Fibroblast of skin of left biceps (primary cell): ENCODE data around the gene AKT1S1.
"Not testable (repeated sequence)": the region's sequence is repeated elsewhere in the genome, so short reads cannot be mapped to it uniquely, and the experiment has no call there.

Source experiments
- DNase-seq, 2 experiments: peaks; one replicate each; pipeline ENCODE4 v3.0.0-alpha.2; 2013; ENCODE audit warnings: low read depth in 2 of 2

AKT1S1 gene

DNA sequence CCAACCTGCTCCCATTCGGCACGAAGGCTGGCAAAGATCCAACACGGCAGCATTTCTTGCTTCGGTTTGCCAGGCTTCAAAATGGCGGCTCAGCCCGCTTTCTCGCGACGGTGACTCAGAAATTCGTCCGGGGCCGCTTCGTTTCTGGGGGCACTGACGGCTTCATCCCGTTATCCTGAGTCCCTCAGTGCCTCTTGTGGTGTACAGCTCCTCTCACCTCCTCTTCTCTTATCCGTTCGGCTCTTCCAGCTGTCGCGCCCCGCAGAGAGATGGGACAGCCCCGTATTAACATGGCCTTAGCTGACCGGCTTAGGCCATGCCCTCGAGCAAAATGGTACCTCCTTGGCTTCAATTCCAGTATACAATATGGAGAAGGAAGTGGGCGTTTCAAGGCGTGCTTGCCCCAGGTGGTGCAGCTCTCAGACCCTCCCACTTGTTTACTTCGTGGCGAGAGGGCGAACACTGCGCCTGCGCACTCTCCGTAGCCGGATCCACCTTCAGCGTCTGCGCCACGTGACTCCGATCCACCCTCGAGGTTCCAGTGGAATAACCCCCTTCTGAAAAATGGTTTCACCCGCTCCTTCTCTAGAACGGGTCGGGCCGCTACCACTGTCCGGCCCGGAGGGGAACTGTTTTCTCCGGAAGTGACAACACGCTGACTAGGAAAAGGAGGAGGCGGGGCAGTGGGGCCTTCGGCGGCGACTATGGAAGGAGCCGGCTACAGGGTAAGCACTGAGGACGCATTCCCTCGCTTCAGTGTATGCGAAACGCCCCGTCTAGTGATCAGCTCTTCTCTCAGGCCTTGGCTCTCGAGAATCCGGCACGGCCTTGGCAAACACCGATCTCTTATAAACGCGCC, at the start of gene AKT1S1, which contains the start of gene TBC1D17:
TSS of gene AKT1S1 (minus strand) at position 336 of the 859 bp plus-strand sequence. CDS start 4,060 bp downstream, outside the sequence.
TSS of gene TBC1D17 (plus strand) at position 683 of the 859 bp plus-strand sequence. CDS start at position 705, 22 bp downstream.
- DNase-seq = peak; percentile 100

DNA sequence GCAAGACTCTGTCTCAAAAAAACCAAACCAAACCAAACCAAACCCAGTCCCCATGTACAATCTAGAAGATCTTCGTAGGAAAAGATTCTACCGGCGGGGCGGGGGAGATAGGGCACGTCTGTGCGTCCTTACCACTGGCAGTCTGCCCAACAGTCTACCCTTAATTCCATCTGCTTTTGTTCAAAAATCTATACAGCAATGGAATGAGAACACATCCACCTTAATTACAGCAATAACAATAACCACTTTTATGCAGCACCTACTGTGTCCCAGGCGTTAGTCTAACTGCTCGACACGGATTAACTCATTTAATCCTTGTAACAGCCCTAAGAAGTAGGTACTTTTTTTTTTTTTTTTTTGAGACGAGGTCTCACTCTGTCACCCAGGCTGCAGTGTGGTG, 49.4 kb upstream of the AKT1S1 start:
- DNase-seq = no peak

DNA sequence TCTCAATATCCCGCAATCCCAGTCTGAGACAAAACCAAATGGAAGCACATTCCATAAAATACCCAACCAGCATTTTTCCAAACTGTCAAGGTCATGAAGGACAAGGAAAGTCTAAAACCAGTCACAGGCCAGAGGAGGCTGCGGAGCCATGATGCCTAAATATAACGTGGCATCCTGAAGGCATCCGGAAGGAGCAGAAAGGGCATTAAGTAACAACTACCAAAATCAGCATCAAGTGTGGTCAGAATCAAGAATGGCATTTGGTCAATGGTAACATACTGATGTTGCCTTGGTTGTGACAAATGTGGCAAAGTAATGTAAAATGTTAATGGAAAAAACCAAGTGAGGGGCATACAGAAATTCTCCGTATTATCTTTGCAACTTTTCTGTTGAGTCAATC, 48.3 kb upstream of the AKT1S1 start:
- no peak for DNase-seq

DNA sequence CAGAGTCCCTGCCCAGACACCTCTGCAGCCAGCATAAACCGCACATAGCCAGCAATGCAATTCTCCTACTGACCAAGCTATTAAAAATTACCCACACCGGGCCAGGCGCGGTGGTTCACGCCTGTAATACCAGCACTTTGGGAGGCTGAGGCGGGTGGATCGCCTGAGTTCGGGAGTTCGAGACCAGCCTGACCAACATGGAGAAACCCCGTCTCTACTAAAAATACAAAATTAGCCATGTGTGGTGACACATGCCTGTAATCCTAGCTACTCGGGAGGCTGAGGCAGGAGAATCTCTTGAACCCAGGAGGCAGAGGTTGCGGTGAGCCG, 47.7 kb upstream of the AKT1S1 start:
- DNase-seq = not testable (repeated sequence)

DNA sequence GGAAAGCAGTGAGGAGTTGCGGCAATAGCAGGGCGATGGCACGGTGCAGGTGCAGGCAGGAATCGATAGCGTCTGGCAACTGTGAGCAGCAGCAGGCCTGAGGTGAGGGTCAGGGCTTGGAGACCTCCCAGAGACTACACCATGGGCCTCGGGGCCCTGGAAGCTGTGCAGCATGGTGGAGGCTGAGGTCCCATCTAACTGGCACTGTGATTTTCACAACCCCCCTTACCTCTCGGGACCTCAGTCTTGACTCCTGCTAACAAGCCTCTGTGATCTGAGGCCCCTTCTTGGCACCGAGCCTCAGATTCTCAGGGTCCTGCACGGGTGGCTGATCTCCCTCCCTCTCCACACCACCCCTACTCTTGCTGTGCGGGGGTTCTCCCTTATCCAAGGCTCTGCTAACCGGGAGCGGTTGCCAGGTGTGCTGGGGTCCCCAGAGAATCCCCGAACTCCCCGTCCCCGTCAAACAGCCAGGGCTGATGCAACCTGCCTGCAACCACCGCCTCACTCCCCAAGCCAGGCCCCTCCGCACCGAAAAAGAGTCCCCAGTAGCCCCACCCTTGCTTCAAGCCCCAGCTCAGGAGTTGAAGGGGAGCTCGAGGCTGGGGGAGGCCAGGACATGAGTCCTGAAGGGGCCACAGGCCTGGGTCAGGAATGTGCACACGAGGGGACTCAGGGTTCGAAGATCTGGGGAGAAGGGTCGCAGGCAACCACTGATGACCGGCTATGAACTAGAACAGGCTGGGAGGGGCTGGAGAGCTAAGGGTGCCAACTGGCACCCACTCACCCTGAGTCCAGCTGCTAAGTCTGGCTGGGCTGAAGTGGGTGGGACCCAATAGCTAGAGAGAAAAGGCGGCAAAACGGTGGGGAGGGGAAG, 47.1 kb upstream of the AKT1S1 start:
- peak in 1 of 2 experiments; percentile 18 for DNase-seq

DNA sequence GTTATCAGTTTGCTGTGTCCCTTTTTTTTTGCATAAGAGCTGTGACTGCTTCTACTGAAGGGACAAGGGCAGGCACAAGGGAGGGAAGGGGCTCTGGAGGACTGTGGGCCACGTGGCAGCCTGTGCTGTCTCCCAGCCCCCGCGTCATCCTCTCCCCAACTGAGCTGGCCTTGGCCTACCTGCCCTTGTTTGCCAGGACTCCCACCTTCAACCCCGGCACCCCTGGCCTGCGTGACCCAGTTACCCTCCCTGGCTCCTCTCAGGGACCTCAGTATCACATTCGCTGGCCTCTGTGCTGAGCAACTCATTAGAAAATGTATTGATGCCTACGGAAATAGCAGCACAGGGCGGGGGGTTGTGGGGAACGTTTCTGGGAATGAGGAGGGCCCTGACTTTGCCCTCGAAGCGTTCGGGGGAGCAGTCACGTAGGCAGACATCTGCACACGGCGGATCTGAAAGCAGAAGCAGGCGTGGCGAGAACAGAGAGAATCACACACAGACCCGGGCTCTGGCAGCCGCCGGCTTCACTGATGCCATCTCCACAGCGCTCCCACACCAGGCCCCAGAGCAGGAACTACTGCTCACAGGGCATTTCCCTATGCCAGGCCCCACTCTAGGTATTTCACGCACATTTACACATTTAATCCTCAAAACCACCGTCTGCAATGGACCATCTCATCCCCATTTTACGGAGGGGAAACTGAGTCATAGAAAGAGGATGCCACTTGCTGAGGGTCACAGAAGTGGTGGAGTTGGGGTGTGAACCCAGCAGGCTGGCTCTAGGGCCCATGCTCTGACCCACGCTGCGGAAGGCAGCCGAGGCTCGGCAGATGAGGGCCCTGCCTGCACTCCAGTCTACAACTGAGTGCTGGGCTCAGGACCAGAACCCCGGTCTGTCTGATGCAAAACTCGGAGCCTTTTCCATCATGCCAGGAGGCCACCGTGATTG, 46.2 kb upstream of the AKT1S1 start:
- no peak for DNase-seq

DNA sequence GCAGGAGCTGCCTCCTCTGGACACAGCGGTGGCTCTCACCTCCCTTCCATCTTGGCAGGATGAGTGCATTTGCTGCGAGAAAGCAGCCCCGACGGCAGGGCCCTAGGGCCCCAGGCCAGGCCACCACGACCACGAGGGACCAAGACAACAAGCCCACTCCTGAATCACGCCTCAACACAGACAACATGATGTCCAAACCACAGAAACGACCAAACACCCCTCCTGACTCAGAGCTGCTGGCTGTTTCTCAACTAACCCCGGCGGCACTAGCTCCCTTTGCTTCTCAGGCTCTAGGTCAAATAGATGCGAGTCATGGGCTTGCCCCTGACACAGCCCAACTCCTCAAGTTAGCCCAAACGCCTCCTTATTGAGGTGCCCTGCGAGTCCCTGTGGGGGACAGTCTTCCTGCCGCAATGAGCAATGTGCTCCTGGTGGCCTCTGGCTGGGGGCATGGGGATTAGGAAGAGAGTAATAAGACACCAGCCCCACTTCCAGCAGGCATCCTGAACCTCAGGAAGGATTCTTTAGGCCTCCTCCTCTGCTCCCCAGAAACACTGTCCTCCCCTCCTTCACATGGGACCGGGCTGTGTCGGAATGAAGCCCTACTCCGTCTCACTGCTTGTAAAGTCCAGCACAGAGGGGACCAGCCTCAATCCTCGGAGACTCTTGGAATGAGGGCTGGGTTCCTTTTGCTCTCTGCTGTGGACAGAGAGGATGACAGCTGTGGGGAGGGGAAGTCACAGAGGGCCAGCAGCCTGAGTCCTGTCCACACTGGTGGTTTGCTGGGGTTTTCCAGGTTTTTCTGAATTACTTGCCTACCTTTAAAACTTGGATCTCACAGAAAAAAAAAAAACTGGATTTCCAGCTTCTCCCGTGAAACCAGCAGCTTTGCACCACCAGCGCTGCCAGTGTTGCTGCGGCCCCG, 45.0 kb upstream of the AKT1S1 start:
- no peak for DNase-seq

DNA sequence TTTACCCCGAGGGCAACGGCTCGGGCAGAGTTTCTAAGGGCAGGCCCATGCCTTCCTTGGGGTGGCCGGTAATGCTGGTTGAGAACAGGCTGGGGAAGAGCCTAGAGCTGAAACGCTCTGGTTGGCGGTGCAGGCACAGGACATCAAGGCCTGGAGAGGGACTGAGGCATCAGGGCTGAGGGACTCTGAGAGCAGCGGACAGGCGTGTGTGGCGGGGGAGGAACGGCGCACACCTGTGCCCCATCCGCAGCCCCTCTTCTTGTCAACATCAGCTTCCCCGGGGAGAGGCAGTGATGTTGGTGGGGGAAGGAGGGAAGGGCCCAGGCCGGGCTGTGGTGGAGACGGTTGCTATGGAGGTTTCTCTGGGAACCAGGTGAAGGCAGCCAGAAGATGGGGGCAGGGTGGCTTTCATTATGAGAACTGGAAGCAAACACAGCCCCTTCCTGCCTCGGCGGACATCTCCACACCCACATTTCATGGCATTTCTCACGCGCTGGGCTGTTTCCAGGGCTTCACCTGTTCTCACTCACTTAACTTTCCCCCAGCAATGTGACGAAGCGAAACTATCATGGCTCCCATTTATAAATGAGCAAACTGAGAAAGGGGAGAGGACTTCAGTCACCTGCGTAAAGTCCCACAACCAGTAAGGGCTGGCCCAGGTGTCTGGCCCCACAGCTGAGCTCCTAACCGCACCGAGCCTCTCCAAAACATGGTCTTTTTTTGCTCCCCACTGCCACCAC, 43.6 kb upstream of the AKT1S1 start:
- no peak for DNase-seq

DNA sequence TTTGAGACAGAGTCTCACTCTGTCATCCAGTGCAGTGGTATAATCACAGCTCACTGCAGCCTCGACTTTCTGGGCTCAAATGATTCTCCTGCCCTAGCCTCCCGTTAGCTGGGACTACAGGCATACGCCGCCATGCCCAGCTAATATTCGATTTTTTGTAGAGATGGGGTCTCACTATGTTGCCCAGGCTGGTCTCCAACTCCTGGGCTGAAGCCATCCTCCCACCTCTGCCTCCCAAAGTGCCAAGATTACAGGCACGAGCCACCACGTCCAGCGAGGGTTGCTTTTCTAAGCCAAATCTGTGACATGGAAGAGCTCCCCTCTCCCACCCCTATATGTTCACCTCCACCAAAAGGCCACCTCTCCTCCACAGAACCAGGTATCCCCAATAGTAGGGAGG, 40.9 kb upstream of the AKT1S1 start:
- DNase-seq = no peak

DNA sequence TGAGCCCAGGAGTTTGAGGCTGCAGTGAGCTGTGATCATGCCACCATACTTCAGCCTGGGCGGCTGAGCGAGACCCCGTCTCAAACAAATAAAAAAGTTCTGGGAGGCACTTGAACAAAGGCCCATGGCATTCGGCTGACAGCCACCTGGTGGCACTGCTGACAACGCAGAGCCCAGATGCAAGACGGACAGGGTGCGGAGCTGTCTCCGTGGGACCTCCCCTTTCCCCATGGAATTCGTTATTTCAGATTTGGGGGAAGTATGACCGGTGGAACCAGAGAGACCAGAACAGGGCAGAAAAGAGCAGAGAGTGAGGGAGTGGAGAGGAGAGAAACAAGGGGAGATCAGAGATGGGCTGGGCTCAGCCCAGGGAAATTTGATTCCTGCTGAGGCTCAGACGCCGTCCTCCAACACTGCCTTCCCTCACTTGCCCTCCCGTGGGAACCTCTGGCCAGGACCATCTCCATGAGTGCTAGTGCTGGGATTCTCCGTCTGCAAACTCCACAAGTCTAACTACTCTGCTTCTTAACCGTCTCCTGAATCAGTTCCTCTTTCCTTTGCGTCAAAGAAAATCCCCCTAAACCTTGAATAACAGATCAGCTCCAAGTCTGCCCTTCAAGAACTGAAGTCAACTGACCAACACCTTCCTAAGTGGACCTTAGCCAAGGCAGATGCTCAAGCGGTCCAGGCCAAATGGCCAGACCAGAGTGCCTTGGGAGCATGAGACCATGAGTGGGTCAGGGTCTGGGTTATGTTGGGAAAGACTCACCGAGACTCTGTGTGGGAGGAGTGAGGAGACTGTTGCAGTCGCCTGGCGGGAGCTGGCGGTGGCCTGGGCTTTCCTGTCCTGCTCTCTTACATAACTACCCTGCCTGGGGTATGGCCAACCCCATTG, 39.9 kb upstream of the AKT1S1 start:
- no peak for DNase-seq

DNA sequence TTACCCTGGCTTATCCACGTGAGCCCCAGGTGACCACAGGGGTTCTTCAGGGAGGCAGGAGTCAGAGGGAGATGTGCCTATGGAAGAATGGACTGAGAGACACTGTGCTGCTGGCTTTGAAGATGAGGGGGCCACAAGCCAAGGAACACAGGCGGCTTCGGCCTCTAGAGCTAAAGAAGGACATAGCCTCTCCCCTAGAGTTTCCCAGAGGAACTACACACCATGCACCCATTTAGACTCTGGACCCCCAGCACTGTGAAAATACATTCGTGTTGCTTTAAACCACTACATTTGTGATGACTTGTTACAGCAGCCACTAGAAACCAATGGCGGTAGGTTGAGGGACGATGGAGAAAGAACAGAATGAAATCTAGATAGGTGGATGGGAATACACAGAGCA, 38.1 kb upstream of the AKT1S1 start:
- no peak for DNase-seq

DNA sequence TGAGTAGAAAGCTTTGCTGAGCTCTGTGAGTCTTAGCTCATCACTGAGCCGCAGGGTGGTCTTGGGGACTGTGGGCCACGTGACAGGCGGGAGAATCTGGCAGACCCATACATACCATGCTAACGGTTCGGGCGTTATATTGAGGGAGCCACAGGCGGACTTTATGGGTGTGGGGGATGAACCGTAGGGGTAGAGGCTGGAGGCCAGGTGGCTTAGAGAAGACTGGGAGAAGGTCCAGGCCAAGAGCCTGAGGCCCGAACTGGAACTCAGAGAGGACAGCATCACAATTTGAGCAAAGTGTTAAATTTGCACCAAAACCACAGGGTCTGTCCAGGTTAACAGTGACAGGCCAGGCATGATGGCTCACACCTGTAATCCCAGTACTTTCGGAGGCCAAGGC, 36.6 kb upstream of the AKT1S1 start:
- no peak for DNase-seq

DNA sequence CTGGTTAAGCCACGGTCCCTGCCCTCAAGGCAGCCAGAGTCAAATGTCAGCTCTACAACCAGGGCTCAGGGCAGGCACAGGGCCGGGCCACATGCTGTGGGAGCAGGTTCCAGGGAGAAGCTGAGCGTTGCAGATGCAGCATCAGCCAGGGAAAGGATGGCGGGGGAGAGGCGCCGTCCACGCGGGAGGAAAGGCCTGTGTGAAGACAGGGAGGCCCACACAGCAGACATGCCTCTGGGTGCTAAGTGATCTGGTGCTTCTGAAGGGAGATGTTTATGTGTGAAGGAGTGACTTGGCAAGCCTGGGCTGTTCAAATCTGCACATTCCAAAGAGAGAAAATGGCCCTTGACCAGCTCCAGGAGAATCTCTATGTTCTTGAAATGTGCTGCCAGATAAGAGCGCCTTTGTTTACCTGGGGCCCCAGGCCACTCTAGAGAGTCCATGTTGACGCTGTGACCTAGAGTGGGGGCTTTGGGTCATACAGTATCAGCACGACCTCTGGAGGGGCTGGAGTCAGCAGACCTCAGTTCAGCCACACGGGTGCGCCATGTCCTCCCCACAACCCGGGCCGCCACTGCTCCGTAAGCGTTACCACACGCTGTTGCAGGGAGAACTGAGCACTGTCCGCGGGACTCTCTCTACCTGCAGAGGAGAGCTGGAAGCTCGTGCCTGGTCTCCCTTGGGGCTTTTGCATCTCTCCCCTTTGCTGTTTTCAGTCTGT, 36.0 kb upstream of the AKT1S1 start:
- DNase-seq = no peak

DNA sequence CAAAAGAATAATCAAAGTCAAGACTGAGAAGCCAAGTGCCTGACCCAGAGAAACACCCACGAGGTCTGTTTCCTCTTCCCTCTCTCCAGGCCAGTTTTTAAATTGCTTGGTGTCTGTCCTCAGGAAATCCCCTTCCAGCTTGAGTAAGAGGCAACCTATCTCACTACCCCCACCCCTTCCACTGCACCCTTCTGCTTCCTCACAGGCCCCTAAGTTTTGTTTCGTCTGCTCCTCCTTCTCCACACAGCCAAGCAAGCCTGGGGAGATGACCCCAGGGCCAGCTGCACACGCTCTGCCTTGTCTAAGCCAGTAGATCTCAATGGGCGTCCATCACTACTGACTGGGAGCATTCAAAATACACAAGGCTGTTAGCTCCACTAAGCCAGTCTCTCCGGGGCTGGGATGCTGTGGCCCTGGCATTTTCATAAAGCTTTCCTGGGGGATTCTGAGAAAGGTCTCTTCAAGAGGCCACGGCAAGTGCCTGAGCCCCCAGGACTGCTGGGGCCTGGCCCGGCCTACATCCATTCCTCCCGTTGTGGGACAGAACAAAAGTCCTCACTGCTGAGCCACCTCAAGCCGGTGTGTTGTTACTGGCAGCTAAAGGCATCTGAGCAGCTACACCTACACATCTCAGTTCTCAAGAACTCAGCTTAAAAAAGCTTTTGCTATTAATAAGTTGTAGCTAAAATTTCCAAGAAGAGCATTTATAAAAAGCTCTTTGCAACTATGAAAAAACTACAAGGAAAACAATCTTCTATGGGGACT, 34.4 kb upstream of the AKT1S1 start:
- DNase-seq = no peak

DNA sequence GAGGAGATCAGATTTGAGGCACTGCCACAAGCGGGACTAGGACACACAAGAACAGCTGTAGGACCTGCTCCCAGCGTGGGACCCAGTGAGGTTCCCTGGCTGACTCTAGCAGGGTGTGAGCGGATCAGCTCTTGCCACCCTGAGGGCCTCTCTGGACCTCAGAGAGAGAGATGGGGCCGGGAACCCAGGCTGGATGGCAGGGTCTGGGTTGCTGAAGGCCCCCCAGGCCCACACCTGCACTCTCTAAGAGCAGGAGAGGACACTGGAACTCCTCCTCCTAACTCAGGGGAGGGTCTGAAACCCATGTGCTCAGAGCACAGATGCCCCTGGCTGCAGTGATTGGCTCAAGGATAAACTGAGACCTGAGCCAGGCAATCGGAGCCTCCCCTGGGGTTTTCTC, 33.0 kb upstream of the AKT1S1 start:
- no peak for DNase-seq

DNA sequence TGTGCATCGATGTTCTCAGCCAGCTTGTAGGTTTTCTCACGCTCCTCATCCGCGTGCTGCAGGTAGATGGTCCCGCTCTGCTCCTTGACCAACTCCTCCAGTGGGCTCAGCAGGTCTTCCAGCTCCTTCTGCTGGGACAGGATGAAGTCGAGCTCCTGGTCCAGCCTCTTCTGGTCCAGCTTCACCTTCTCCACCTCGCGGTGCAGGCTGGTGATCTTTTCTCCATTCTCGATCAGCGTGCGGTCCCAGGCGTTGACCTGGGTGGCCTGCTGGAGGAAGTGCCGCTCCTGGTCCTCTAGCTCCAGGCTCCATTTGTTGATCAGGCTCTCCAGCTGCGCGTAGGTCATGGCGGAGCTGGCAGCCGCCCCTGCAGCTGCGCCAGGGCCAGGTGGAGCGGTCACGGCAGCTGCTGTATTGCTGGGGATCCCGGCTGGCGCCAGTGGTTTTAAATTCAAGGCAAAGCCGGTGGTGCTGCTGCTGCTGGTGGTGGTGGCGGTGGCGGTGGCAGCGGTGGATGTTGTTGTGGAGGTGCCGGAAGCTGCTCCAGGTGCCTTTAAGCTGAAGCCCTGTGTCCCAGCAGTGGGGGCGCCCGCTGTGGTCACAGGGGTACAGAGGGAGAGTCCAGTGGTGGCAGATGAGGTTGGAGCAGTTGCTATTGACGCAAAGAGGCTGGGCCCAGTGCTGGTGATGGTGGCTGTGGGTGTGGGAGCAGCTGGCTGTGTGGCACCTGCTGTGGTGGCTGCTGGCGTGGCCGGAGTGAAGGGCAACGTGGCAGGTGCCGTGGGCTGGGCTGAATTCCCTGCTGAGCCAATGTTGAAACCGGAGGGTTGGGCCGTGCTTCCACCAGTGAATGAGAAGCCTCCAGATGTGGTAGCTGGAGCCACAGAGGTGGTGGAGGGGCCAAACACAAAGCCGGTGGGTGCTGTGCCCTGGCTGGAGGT, 31.6 kb upstream of the AKT1S1 start:
- no peak for DNase-seq
